Stimulated activated CD4-positive, alpha-beta T cell treated with anti-CD3 and anti-CD28 coated beads, Interleukin-2, amount 100 ng/mL, for 4 hours (primary cell): ENCODE measurements around the gene AKAP8.
"Not testable (repeated sequence)": the region's sequence is repeated elsewhere in the genome, so short reads cannot be mapped to it uniquely, and the experiment has no call there.

Experiments
- DNase-seq: peaks from one replicate; pipeline ENCODE4 v3.0.0-alpha.2; 2020; ENCODE audit warnings: low read depth

AKAP8 gene

GRCh38 chr19:15372470-15372869 is 7.1 kb downstream of the AKAP8 start:
- no peak for DNase-seq

- no peak for DNase-seq
These were observed 7.7 kb downstream of the AKAP8 start for GRCh38 chr19:15371786-15372380.

GRCh38 chr19:15371119-15371518 is 8.5 kb downstream of the AKAP8 start:
- DNase-seq, result no peak

GRCh38 chr19:15369594-15369891 is 10.0 kb downstream of the AKAP8 start:
- DNase-seq, result no peak

- DNase-seq, result no peak
These were observed 10.6 kb downstream of the AKAP8 start for GRCh38 chr19:15368798-15369593.

GRCh38 chr19:15368051-15368632 is 11.4 kb downstream of the AKAP8 start:
- DNase-seq, result no peak

GRCh38 chr19:15367439-15367838 is 12.1 kb downstream of the AKAP8 start:
- DNase-seq, result no peak

GRCh38 chr19:15365264-15365663 is 14.3 kb downstream of the AKAP8 start:
- no peak for DNase-seq

GRCh38 chr19:15363791-15364190 is 15.8 kb downstream of the AKAP8 start:
- DNase-seq, result not testable (repeated sequence)

- DNase-seq, result not testable (repeated sequence)
These were observed 16.5 kb downstream of the AKAP8 start for GRCh38 chr19:15363048-15363447.

- DNase-seq, result not testable (repeated sequence)
These were observed 19.6 kb downstream of the AKAP8 start for GRCh38 chr19:15360015-15360414.

- no peak for DNase-seq
These were observed 20.7 kb downstream of the AKAP8 start for GRCh38 chr19:15358918-15359317.

GRCh38 chr19:15357906-15358305 is 21.7 kb downstream of the AKAP8 start:
- no peak for DNase-seq

GRCh38 chr19:15354566-15355296 is 24.9 kb downstream of the AKAP8 start:
- DNase-seq, result no peak

GRCh38 chr19:15353908-15354307 is 25.7 kb downstream of the AKAP8 start:
- DNase-seq, result no peak

- not testable (repeated sequence) for DNase-seq
These were observed 27.1 kb downstream of the AKAP8 start for GRCh38 chr19:15352535-15352934.

GRCh38 chr19:15341328-15341727 is 38.3 kb downstream of the AKAP8 start:
- not testable (repeated sequence) for DNase-seq

GRCh38 chr19:15340086-15340485 is 39.5 kb downstream of the AKAP8 start:
- DNase-seq, result no peak

GRCh38 chr19:15337202-15337601 is 42.4 kb downstream of the AKAP8 start:
- no peak for DNase-seq

GRCh38 chr19:15335992-15336391 is 43.6 kb downstream of the AKAP8 start:
- not testable (repeated sequence) for DNase-seq

- DNase-seq, result peak; percentile 72
These were observed 47.1 kb downstream of the AKAP8 start, which contains the start of gene BRD4 for GRCh38 chr19:15332311-15332996. BRD4 (minus strand) TSS chr19:15332539; CDS start chr19:15273099, 59,440 bp downstream.
